ENCODE results near the gene CCDC188. TPM values are rescaled to one million over a fixed set of nuclear protein-coding genes. Genes with fewer than 3 reads are reported as not detected.

The CCDC188 gene
- total RNA-seq, 1 experiment from 2014 or later: not detected

- Histone ChIP-seq H2BK15ac (ENCODE audit: low read depth, low read length) (no peak overlapping the region), H2BK12ac (ENCODE audit: insufficient read length, low read depth, low read length) (no peak overlapping the region), H3K9ac (ENCODE audit: extremely low read depth, insufficient read length, low read length) (no peak overlapping the region), H3K9me3 (ENCODE audit: control insufficient read depth, low read depth, low read length) (no peaks in the 10 kb centered on the region), H4K91ac (ENCODE audit: insufficient read length, low read depth, low read length) (no peak overlapping the region), H2BK5ac (ENCODE audit: insufficient read length, low read length) (no peak overlapping the region), H4K20me1 (ENCODE audit: control insufficient read depth, insufficient read depth, insufficient read length) (peaks cover 3% of the 10 kb centered on the region), H3K4me2 (ENCODE audit: insufficient read depth, insufficient read length, low read length) (no peak overlapping the region), H3K4me1 (ENCODE audit: insufficient read depth, low read length) (no peaks in the 10 kb centered on the region), H3K79me1 (ENCODE audit: insufficient read depth, low read depth, low read length, poor library complexity, severe bottlenecking) (no peaks in the 10 kb centered on the region), H2BK20ac (ENCODE audit: low read depth, low read length, poor library complexity, severe bottlenecking) (no peak overlapping the region), H4K5ac (ENCODE audit: insufficient read length, low read depth, low read length) (no peak overlapping the region), H2BK120ac (ENCODE audit: low read depth, low read length, poor library complexity, severe bottlenecking) (no peak overlapping the region), H3K18ac (ENCODE audit: insufficient read length, low read depth, low read length) (no peak overlapping the region), H3K79me2 (ENCODE audit: insufficient read depth, low read length) (no peaks in the 10 kb centered on the region; the same call in 1 of the 2 replicates), H4K8ac (replicated peaks; ENCODE audit: insufficient read length, low read depth, low read length) (no peak overlapping the region), H3K23me2 (ENCODE audit: insufficient read length, low read depth, low read length, poor library complexity, severe bottlenecking) (peaks cover 4% of the 10 kb centered on the region), H3T11ph (ENCODE audit: low read length) (no peak overlapping the region), H3K23ac (ENCODE audit: insufficient read length, low read depth, low read length) (no peak overlapping the region), H3K56ac (ENCODE audit: insufficient read length, low read depth, low read length) (no peak overlapping the region), H3K14ac (ENCODE audit: insufficient read depth, low read length) (no peak overlapping the region), H3K27ac (ENCODE audit: insufficient read length, low read depth, low read length) (no peak overlapping the region), H2AFZ (ENCODE audit: low read length) (no peak overlapping the region), H3K4ac (ENCODE audit: low read depth, low read length) (no peak overlapping the region), H2AK5ac (ENCODE audit: insufficient read length, low read length) (no peak overlapping the region), H3K27me3 (ENCODE audit: insufficient read depth, low read length) (no peaks in the 10 kb centered on the region)
- no peaks in the 10 kb centered on the region for H3K27me3 Mint-ChIP-seq (ENCODE audit: low read depth)
- H3K9me3 Mint-ChIP-seq: no peaks in the 10 kb centered on the region
- DNase-seq: no peak
- no peak overlapping the region for H3K4me3 Mint-ChIP-seq
- H3K27ac Mint-ChIP-seq: peak overlapping the region in 1 of 3 experiments; percentile 35; a peak in 1 of 7 replicates
- no peak for TF ChIP-seq CTCF (conservative IDR thresholded peaks at IDR 0.05)
- WGBS (ENCODE audit: extremely low coverage, insufficient read length, low lambda C conversion rate): no CpG with 5 or more reads among the region's 4 CpGs
- no peaks in the 10 kb centered on the region; a peak in 2 of 7 replicates for H3K36me3 Mint-ChIP-seq (ENCODE audit: insufficient read depth in 1 of 3, low read depth in 3 of 3)
- peaks cover 2 to 3% of the 10 kb centered on the region in 2 experiments; a peak in 1 of 4 replicates for H3K4me1 Mint-ChIP-seq
Measured at GRCh38 chr22:20135265-20135664, 15.6 kb downstream of the CCDC188 start.

Measured in H9 (cell line).